ENCODE data around the gene IL17RD. TPM values are rescaled to one million over a fixed set of nuclear protein-coding genes. Genes with fewer than 3 reads are reported as not detected.

IL17RD gene
- total RNA-seq, 2 donors from 2014 or later = 3.1 to 7.9 TPM

DNA sequence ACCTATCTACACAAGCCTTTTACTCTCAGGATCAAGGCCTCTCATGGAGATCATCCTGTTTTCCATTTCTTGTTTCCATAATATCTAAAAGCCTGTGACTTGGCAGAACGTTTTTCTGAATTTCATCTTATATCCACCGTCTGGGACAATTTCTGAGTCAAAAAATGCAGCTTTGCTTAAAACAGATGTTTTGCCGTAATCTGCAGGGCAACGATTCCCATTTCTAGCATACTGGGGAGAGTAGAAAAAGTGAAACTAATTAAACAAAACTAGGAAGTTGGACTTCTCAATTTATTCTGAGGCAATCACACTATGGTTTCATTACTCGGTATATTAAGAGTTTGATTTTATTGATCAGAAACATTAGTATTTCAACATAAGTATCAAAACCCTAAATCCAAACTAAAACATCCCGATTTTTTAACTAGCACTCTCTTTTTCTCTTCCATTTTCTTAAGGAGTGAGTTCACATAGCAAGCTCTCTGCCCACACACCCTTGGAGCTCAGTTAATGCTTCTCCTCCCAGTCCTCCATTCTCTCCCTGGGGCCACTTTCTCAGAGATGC is 71.1 kb downstream of the IL17RD start:
- peak overlapping the region; percentile 16 for H3K4me3 ChIP-seq
- H3K4me1 ChIP-seq (ENCODE audit: control insufficient read depth in 1 of 2, low read depth in 2 of 2) = no peaks in the 10 kb centered on the region
- TF ChIP-seq, protein P1, sequence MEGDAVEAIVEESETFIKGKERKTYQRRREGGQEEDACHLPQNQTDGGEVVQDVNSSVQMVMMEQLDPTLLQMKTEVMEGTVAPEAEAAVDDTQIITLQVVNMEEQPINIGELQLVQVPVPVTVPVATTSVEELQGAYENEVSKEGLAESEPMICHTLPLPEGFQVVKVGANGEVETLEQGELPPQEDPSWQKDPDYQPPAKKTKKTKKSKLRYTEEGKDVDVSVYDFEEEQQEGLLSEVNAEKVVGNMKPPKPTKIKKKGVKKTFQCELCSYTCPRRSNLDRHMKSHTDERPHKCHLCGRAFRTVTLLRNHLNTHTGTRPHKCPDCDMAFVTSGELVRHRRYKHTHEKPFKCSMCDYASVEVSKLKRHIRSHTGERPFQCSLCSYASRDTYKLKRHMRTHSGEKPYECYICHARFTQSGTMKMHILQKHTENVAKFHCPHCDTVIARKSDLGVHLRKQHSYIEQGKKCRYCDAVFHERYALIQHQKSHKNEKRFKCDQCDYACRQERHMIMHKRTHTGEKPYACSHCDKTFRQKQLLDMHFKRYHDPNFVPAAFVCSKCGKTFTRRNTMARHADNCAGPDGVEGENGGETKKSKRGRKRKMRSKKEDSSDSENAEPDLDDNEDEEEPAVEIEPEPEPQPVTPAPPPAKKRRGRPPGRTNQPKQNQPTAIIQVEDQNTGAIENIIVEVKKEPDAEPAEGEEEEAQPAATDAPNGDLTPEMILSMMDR (IDR thresholded peaks at IDR 0.05) = no peak
- H3K27me3 ChIP-seq (replicated peaks; ENCODE audit: insufficient read depth) = no peaks in the 10 kb centered on the region
- H3K27ac ChIP-seq = no peak overlapping the region
- H3K9me3 ChIP-seq = no peaks in the 10 kb centered on the region
- DNase-seq (ENCODE audit: low spot score) (no peak), ATAC-seq (ENCODE audit: insufficient number of reproducible peaks, low FRiP score, low read depth) (no peak)
- peaks cover 4% of the 10 kb centered on the region for H3K36me3 ChIP-seq

DNA sequence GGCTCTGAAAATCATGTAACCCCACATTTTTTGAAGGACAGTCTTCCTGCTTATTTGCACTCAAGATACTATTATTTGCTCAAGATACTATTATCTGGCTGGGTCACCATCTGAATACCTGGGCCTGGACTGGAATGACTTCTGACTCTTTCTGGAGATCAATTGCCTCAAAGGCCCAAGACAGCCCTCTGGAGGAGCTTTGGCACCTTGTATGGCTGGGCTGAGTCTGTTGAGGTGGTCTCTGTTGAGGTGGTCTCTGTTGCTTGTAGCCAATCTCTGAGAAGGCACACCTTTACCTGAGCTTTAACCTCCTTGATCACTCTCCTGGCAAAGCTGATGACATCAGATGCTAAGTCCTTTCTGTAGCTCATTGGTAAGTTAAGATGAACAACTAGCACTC is 71.7 kb downstream of the IL17RD start:
- Histone ChIP-seq H3K36me3 (peaks cover 4% of the 10 kb centered on the region), H3K4me3 (no peak overlapping the region), H3K4me1 (ENCODE audit: control insufficient read depth in 1 of 2, low read depth in 2 of 2) (no peaks in the 10 kb centered on the region), H3K9me3 (no peaks in the 10 kb centered on the region), H3K27ac (no peak overlapping the region), H3K27me3 (replicated peaks; ENCODE audit: insufficient read depth) (no peaks in the 10 kb centered on the region)
- ATAC-seq (ENCODE audit: insufficient number of reproducible peaks, low FRiP score, low read depth) = no peak
- DNase-seq (ENCODE audit: low spot score) = no peak
- TF ChIP-seq, protein P1 (IDR thresholded peaks at IDR 0.05) = no peak

GRCh38 chr3:57091521-57092273 is 73.5 kb downstream of the IL17RD start:
- Histone ChIP-seq H3K9me3 (no peaks in the 10 kb centered on the region), H3K4me1 (ENCODE audit: control insufficient read depth in 1 of 2, low read depth in 2 of 2) (no peaks in the 10 kb centered on the region), H3K36me3 (peaks cover 1% of the 10 kb centered on the region), H3K27me3 (replicated peaks; ENCODE audit: insufficient read depth) (no peaks in the 10 kb centered on the region), H3K4me3 (no peak overlapping the region), H3K27ac (no peak overlapping the region)
- DNase-seq (ENCODE audit: low spot score) (no peak), ATAC-seq (ENCODE audit: insufficient number of reproducible peaks, low FRiP score, low read depth) (no peak)
- TF ChIP-seq, protein P1 (IDR thresholded peaks at IDR 0.05) = no peak

DNA sequence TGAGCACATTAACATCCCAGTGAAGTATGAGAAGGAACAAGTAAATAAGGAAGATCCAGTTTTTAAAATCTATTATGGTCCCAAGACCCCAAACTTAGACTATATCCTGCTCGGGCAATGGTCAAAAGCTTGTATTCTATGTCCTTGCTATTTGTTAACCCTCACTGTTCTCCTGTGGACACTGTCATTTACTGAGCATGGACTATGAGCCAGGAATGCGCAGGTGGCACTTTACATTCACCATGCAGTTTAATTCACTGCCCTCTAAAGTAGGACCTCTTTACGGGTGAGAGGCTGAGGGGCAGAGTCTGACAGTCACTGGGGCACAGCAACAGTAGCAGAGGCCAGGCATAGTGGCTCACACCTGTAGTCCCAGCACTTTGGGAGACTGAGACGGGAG is 76.1 kb downstream of the IL17RD start:
- Histone ChIP-seq H3K9me3 (no peaks in the 10 kb centered on the region), H3K36me3 (no peaks in the 10 kb centered on the region), H3K4me3 (no peak overlapping the region), H3K27ac (no peak overlapping the region), H3K4me1 (ENCODE audit: control insufficient read depth in 1 of 2, low read depth in 2 of 2) (no peaks in the 10 kb centered on the region), H3K27me3 (replicated peaks; ENCODE audit: insufficient read depth) (no peaks in the 10 kb centered on the region)
- TF ChIP-seq, protein P1 (IDR thresholded peaks at IDR 0.05) = no peak
- DNase-seq (ENCODE audit: low spot score) (no peak), ATAC-seq (ENCODE audit: insufficient number of reproducible peaks, low FRiP score, low read depth) (no peak)

DNA sequence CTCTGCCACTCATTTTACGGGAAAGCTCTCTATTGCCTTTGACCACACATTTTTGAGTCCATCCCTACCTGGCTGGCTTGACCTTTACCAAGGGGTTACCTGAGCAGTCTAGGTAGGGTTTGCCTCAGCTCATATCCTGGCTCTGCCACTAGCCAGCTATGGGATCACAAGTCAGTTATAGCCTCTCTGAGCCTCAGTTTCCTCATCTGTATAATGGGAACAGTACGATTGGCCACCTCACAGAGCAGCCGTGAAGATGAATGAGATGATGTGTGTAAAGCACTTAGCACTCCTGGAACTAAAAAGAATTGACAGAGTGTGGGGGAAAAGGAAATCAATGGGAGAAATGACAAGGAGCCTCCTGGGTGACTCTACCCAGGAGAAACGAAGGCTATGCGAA is 76.7 kb downstream of the IL17RD start:
- no peaks in the 10 kb centered on the region for H3K9me3 ChIP-seq
- no peak for DNase-seq (ENCODE audit: low spot score)
- ATAC-seq (ENCODE audit: insufficient number of reproducible peaks, low FRiP score, low read depth) = no peak
- H3K4me1 ChIP-seq (ENCODE audit: control insufficient read depth in 1 of 2, low read depth in 2 of 2) = no peaks in the 10 kb centered on the region
- no peak overlapping the region for H3K4me3 ChIP-seq
- no peaks in the 10 kb centered on the region for H3K36me3 ChIP-seq
- H3K27ac ChIP-seq = no peak overlapping the region
- TF ChIP-seq, protein P1 (IDR thresholded peaks at IDR 0.05) = no peak
- no peaks in the 10 kb centered on the region for H3K27me3 ChIP-seq (replicated peaks; ENCODE audit: insufficient read depth)

Data from thoracic aorta (tissue), 2 donors.